HepG2 (cell line): Measurements from ENCODE around the gene IL21R. TPM values are rescaled to one million over a fixed set of nuclear protein-coding genes. Genes with fewer than 3 reads are reported as not detected.

Source experiments
- CREM ChIP-seq, 2 experiments: sonication (generic) in 1 of 2; formaldehyde crosslinking in 1 of 2; IDR thresholded peaks; 2 replicates each; pipeline versions ENCODE4 v1.4.0 to v1.6.1; 2016 to 2020; ENCODE audit warnings: antibody characterized with exemption in 1 of 2, mild to moderate bottlenecking in 1 of 2, missing genetic modification reagents in 1 of 2
- EEA1 ChIP-seq: sonication (generic); formaldehyde crosslinking; IDR thresholded peaks from 2 replicates; pipeline ENCODE4 v1.5.1; 2020; ENCODE audit warnings: mild to moderate bottlenecking, missing genetic modification reagents, borderline replicate concordance
- ERF ChIP-seq: IDR thresholded peaks from 2 replicates; pipeline ENCODE4 v1.6.1; 2018; ENCODE audit warnings: missing biosample characterization, missing genetic modification reagents
- HINFP ChIP-seq: sonication (generic); formaldehyde crosslinking; IDR thresholded peaks from 2 replicates; pipeline ENCODE4 v1.4.0; 2020; ENCODE audit warnings: low read depth, mild to moderate bottlenecking, missing genetic modification reagents
- NAIF1 ChIP-seq: sonication (generic); formaldehyde crosslinking; IDR thresholded peaks from 2 replicates; pipeline ENCODE4 v1.5.0; 2020; ENCODE audit warnings: mild to moderate bottlenecking, missing genetic modification reagents, borderline replicate concordance
- NR2F1 ChIP-seq, 2 experiments: fragments of 450-650 bp in 1 of 2; formaldehyde crosslinking in 1 of 2; IDR thresholded peaks; 2 replicates each; pipeline versions ENCODE4 v1.5.0 to v1.6.1; 2016 to 2020; ENCODE audit warnings: mild to moderate bottlenecking in 1 of 2, missing compliant biosample characterization in 1 of 2, missing genetic modification reagents in 1 of 2, moderate library complexity in 1 of 2
- SSRP1 ChIP-seq: IDR thresholded peaks from 2 replicates; pipeline ENCODE4 v1.6.1; 2016; ENCODE audit warnings: control low read depth
- STAG1 ChIP-seq: sonication (generic); formaldehyde crosslinking; IDR thresholded peaks from 2 replicates; pipeline ENCODE4 v1.4.0; 2020; ENCODE audit warnings: missing genetic modification reagents
- THAP8 ChIP-seq: sonication (generic); formaldehyde crosslinking; IDR thresholded peaks from 2 replicates; pipeline ENCODE4 v1.5.1; 2020; ENCODE audit warnings: missing genetic modification reagents, mild to moderate bottlenecking, borderline replicate concordance
- ZBED4 ChIP-seq: sonication (generic); formaldehyde crosslinking; IDR thresholded peaks from 2 replicates; pipeline ENCODE4 v1.4.0; 2020; ENCODE audit warnings: missing genetic modification reagents, borderline replicate concordance
- ZNF142 ChIP-seq: sonication (generic); formaldehyde crosslinking; IDR thresholded peaks from 2 replicates; pipeline ENCODE4 v1.4.0; 2020; ENCODE audit warnings: missing genetic modification reagents
- ZNF296 ChIP-seq: sonication (generic); formaldehyde crosslinking; conservative IDR thresholded peaks from 2 replicates; pipeline ENCODE4 v1.5.0; 2020; ENCODE audit warnings: mild to moderate bottlenecking, missing genetic modification reagents
- ZNF816 ChIP-seq: sonication (generic); formaldehyde crosslinking; IDR thresholded peaks from 2 replicates; pipeline ENCODE4 v1.8.0; 2022; ENCODE audit warnings: missing genetic modification reagents, mild to moderate bottlenecking, borderline replicate concordance
- polyA plus RNA-seq, 8 experiments: library from polyadenylated mRNA; depleted of rRNA in 3 of 8; stranded (reverse) in 7 of 8; unstranded in 1 of 8; fragments of >200 nt; fragmentation: Illumina TruSeq in 4 of 8; extraction: Trizol in 4 of 8; gene quantifications; 2 replicates each; pipeline versions ENCODE4 v1.2.1 to v1.2.3, GENCODE V29; 2011 to 2016; ENCODE audit warnings: low read depth in 4 of 8, missing spikeins in 1 of 8, mixed read lengths in 1 of 8; ENCODE audit not compliant: insufficient read depth in 1 of 8
- total RNA-seq, 5 experiments: library from RNA; depleted of rRNA; stranded (reverse); fragments of >200 nt; fragmentation: Illumina TruSeq; extraction: Trizol; gene quantifications; 2 replicates each; pipeline ENCODE4 v1.2.3, GENCODE V29; 2016; ENCODE audit warnings: low read depth in 1 of 5
- TF ChIP-seq, protein P1 (sequence below): sonication (generic); formaldehyde crosslinking; IDR thresholded peaks from 2 replicates; pipeline ENCODE4 v1.5.0; 2020; ENCODE audit warnings: missing genetic modification reagents

IL21R gene
- total and polyA plus RNA-seq, 2 of the 13 experiments (the other 11 are each of a cell fraction or from before 2014, with no cell fraction given) = 0.49 to 0.64 TPM

GRCh38 chr16:27448532-27449433 is 46.8 kb downstream of the IL21R start (continued):
- no peak for TF ChIP-seq ERF
- TF ChIP-seq EEA1 = no peak
- no peak for TF ChIP-seq ZNF142 (CRISPR knock-in tag)
- TF ChIP-seq ZNF296 (CRISPR knock-in tag) = 0 out of 2 replicates have a peak, but pooled peaks have one; percentile 31
- TF ChIP-seq ZBED4 = no peak
- TF ChIP-seq, protein P1, sequence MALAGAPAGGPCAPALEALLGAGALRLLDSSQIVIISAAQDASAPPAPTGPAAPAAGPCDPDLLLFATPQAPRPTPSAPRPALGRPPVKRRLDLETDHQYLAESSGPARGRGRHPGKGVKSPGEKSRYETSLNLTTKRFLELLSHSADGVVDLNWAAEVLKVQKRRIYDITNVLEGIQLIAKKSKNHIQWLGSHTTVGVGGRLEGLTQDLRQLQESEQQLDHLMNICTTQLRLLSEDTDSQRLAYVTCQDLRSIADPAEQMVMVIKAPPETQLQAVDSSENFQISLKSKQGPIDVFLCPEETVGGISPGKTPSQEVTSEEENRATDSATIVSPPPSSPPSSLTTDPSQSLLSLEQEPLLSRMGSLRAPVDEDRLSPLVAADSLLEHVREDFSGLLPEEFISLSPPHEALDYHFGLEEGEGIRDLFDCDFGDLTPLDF (CRISPR knock-in tag) = no peak
- no peak for TF ChIP-seq THAP8 (CRISPR knock-in tag)
- no peak for TF ChIP-seq STAG1 (CRISPR knock-in tag)
- TF ChIP-seq ZNF816 (CRISPR knock-in tag) = no peak
- no peak for TF ChIP-seq SSRP1 (CRISPR knock-in tag)
- no peak for TF ChIP-seq HINFP (CRISPR knock-in tag)
- no peak for TF ChIP-seq CREM (IDR thresholded peaks at IDR 0.05)
- TF ChIP-seq CREM (CRISPR knock-in tag; IDR thresholded peaks at IDR 0.05) = no peak
- TF ChIP-seq NAIF1 = no peak
- no peak for TF ChIP-seq NR2F1 (CRISPR knock-in tag; IDR thresholded peaks at IDR 0.05)
